ENCODE results near the gene MAP3K2.

The MAP3K2 gene

GRCh38 chr2:127277028-127277427 lies 110.7 kb downstream of the MAP3K2 start:
- FAIRE-seq = no peak

- no peak for FAIRE-seq
Measured at GRCh38 chr2:127275789-127276188, 112.0 kb downstream of the MAP3K2 start.

- no peak for FAIRE-seq
Measured at GRCh38 chr2:127275356-127275755, 112.4 kb downstream of the MAP3K2 start.

GRCh38 chr2:127270663-127271062 lies 117.1 kb downstream of the MAP3K2 start:
- FAIRE-seq = no peak

GRCh38 chr2:127261804-127262406 lies 125.9 kb downstream of the MAP3K2 start:
- no peak for FAIRE-seq

GRCh38 chr2:127259355-127259754 lies 128.4 kb downstream of the MAP3K2 start:
- FAIRE-seq = no peak

GRCh38 chr2:127256866-127257265 lies 130.9 kb downstream of the MAP3K2 start:
- no peak for FAIRE-seq

GRCh38 chr2:127256381-127256780 lies 131.4 kb downstream of the MAP3K2 start:
- FAIRE-seq = no peak

GRCh38 chr2:127255721-127256120 lies 132.1 kb downstream of the MAP3K2 start:
- no peak for FAIRE-seq

GRCh38 chr2:127255146-127255545 lies 132.6 kb downstream of the MAP3K2 start:
- FAIRE-seq = no peak

GRCh38 chr2:127254386-127254981 lies 133.3 kb downstream of the MAP3K2 start:
- FAIRE-seq = no peak
